OCI-LY1 (cell line): ENCODE results near the gene USP5.

Experiments used
- H2AFZ ChIP-seq: fragments of 200-600 bp; sonication (generic), shearing (Covaris generic); 2 replicates; pipeline ENCODE4 v1.6.0; 2014; ENCODE audit warnings: antibody characterized with exemption, mild to moderate bottlenecking, low read length
- H3F3A ChIP-seq: fragments of 200-600 bp; sonication (generic), shearing (Covaris generic); 2 replicates; pipeline ENCODE4 v1.6.0; 2014; ENCODE audit warnings: mild to moderate bottlenecking, antibody characterized with exemption, low read length, moderate library complexity; ENCODE audit not compliant: insufficient read depth
- H3K27ac ChIP-seq: fragments of 200-600 bp; sonication (generic); 2 replicates; pipeline ENCODE4 v1.5.1; 2014; ENCODE audit warnings: low read length, mixed run types, mild to moderate bottlenecking, low read depth; ENCODE audit not compliant: poor library complexity, severe bottlenecking
- H3K27me3 ChIP-seq: fragments of 200-600 bp; sonication (generic); 2 replicates; pipeline ENCODE4 v1.6.0; 2014; ENCODE audit warnings: antibody characterized with exemption, mild to moderate bottlenecking, low read length, moderate library complexity; ENCODE audit not compliant: insufficient read depth
- H3K36me3 ChIP-seq: fragments of 200-600 bp; sonication (generic); 2 replicates; pipeline ENCODE4 v1.6.1; 2014; ENCODE audit warnings: mild to moderate bottlenecking, antibody characterized with exemption, low read length, moderate library complexity, mixed read lengths; ENCODE audit not compliant: insufficient read depth
- H3K4me1 ChIP-seq: fragments of 200-600 bp; sonication (generic); 2 replicates; pipeline ENCODE4 v1.5.1; 2014; ENCODE audit warnings: mild to moderate bottlenecking, low read length, moderate library complexity; ENCODE audit not compliant: insufficient read depth, severe bottlenecking
- H3K4me2 ChIP-seq: fragments of 200-600 bp; sonication (generic), shearing (Covaris generic); 2 replicates; pipeline ENCODE4 v1.6.1; 2014; ENCODE audit warnings: low read length
- H3K4me3 ChIP-seq: fragments of 200-600 bp; sonication (generic); 2 replicates; pipeline ENCODE4 v1.5.1; 2014; ENCODE audit warnings: low read length, low read depth, mild to moderate bottlenecking, mixed read lengths; ENCODE audit not compliant: poor library complexity, severe bottlenecking
- H3K79me2 ChIP-seq: fragments of 200-600 bp; shearing (Covaris generic); 2 replicates; pipeline ENCODE4 v1.6.1; 2016; ENCODE audit warnings: mixed run types, low read length, mixed read lengths; ENCODE audit not compliant: insufficient read depth
- H3K9ac ChIP-seq: fragments of 200-600 bp; sonication (generic), shearing (Covaris generic); 2 replicates; pipeline ENCODE4 v1.6.1; 2014; ENCODE audit warnings: mild to moderate bottlenecking, low read length, mixed read lengths
- H3K9me2 ChIP-seq: fragments of 200-600 bp; sonication (generic), shearing (Covaris generic); 2 replicates; pipeline ENCODE4 v1.6.1; 2014; ENCODE audit warnings: low read depth, mild to moderate bottlenecking, low read length, mixed read lengths
- H3K9me3 ChIP-seq: fragments of 200-600 bp; shearing (Covaris generic); 2 replicates; pipeline ENCODE4 v1.6.1; 2014; ENCODE audit warnings: low read length, mixed read lengths
- H4K20me1 ChIP-seq: fragments of 200-600 bp; sonication (generic), shearing (Covaris generic); 2 replicates; pipeline ENCODE4 v1.6.0; 2016; ENCODE audit warnings: mild to moderate bottlenecking, low read length; ENCODE audit not compliant: insufficient read depth
- CTCF ChIP-seq: fragments of 200-600 bp; sonication (generic), shearing (Covaris generic); IDR thresholded peaks from 2 replicates; pipeline ENCODE4 v1.5.1; 2017; ENCODE audit warnings: mild to moderate bottlenecking, antibody characterized with exemption, low read length, moderate library complexity, mixed read lengths
- EZH2 ChIP-seq: fragments of 200-600 bp; sonication (generic), shearing (Covaris generic); IDR thresholded peaks from 2 replicates; pipeline ENCODE4 v1.8.0; 2017; ENCODE audit warnings: borderline replicate concordance, mixed run types, mild to moderate bottlenecking, antibody characterized with exemption, low read length, moderate library complexity, mixed read lengths

The USP5 gene

GRCh38 chr12:6846316-6846869, 5.6 kb upstream of the USP5 start:
- Histone ChIP-seq H3K9me2 (no peaks in the 10 kb centered on the region), H3K4me3 (no peak overlapping the region), H3K4me1 (peaks cover 39% of the 10 kb centered on the region), H3K27ac (no peak overlapping the region), H3K36me3 (peaks cover 43% of the 10 kb centered on the region), H3K27me3 (no peaks in the 10 kb centered on the region), H2AFZ (no peak overlapping the region), H3F3A (0 out of 2 replicates have a peak, but pooled peaks cover 3% of the 10 kb centered on the region), H3K9me3 (no peaks in the 10 kb centered on the region), H4K20me1 (no peaks in the 10 kb centered on the region), H3K9ac (no peak overlapping the region), H3K79me2 (peaks cover 8% of the 10 kb centered on the region), H3K4me2 (no peak overlapping the region)
- TF ChIP-seq EZH2, result no peak
- no peak for TF ChIP-seq CTCF

GRCh38 chr12:6847676-6848075, 4.3 kb upstream of the USP5 start:
- peaks cover 8% of the 10 kb centered on the region for H3K79me2 ChIP-seq
- H3F3A ChIP-seq, result 0 out of 2 replicates have a peak, but pooled peaks cover 3% of the 10 kb centered on the region
- H3K4me3 ChIP-seq, result no peak overlapping the region
- H4K20me1 ChIP-seq, result no peaks in the 10 kb centered on the region
- no peaks in the 10 kb centered on the region for H3K9me2 ChIP-seq
- no peak for TF ChIP-seq CTCF
- no peak for TF ChIP-seq EZH2
- no peaks in the 10 kb centered on the region for H3K9me3 ChIP-seq
- H3K4me1 ChIP-seq, result peaks cover 34% of the 10 kb centered on the region
- H3K4me2 ChIP-seq, result no peak overlapping the region
- H3K9ac ChIP-seq, result no peak overlapping the region
- no peak overlapping the region for H2AFZ ChIP-seq
- H3K36me3 ChIP-seq, result peaks cover 43% of the 10 kb centered on the region
- no peaks in the 10 kb centered on the region for H3K27me3 ChIP-seq
- H3K27ac ChIP-seq, result no peak overlapping the region

GRCh38 chr12:6849427-6849826, 2.5 kb upstream of the USP5 start:
- Histone ChIP-seq H3K9me3 (no peaks in the 10 kb centered on the region), H3K4me3 (peak overlapping the region; percentile 80), H3K79me2 (peaks cover 20% of the 10 kb centered on the region), H3F3A (0 out of 2 replicates have a peak, but pooled peaks cover 3% of the 10 kb centered on the region), H3K9ac (peak overlapping the region; percentile 93; the same call in 1 of the 2 replicates), H3K27me3 (no peaks in the 10 kb centered on the region), H3K4me1 (peaks cover 36% of the 10 kb centered on the region), H4K20me1 (no peaks in the 10 kb centered on the region), H2AFZ (no peak overlapping the region), H3K36me3 (peaks cover 43% of the 10 kb centered on the region), H3K9me2 (no peaks in the 10 kb centered on the region), H3K4me2 (peak overlapping the region; percentile 83; the same call in 1 of the 2 replicates), H3K27ac (no peak overlapping the region)
- TF ChIP-seq EZH2 (no peak), CTCF (no peak)
